Adipocyte (in vitro differentiated cells): Measurements from ENCODE around the gene NACAD.

Experiments used
- DNase-seq: peaks from one replicate; pipeline ENCODE4 v3.0.0-alpha.2; 2015; ENCODE audit warnings: low read depth
- H3K27me3 ChIP-seq: replicated peaks from 2 replicates; pipeline ENCODE4 v1.7.0; 2013; ENCODE audit warnings: mild to moderate bottlenecking, low read length, moderate library complexity; ENCODE audit not compliant: control insufficient read depth, insufficient read depth
- H3K36me3 ChIP-seq: 2 replicates; pipeline ENCODE4 v1.7.0; 2013; ENCODE audit warnings: low read length, mild to moderate bottlenecking, moderate library complexity; ENCODE audit not compliant: control insufficient read depth, insufficient read depth, severe bottlenecking
- H3K4me1 ChIP-seq: 2 replicates; pipeline ENCODE4 v1.7.0; 2013; ENCODE audit warnings: mild to moderate bottlenecking, low read length, moderate library complexity; ENCODE audit not compliant: control insufficient read depth, insufficient read depth
- H3K4me3 ChIP-seq: 2 replicates; pipeline ENCODE4 v1.7.0; 2013; ENCODE audit warnings: mild to moderate bottlenecking, low read length, moderate library complexity
- H3K9ac ChIP-seq: 2 replicates; pipeline ENCODE4 v1.7.0; 2013; ENCODE audit warnings: mild to moderate bottlenecking, low read length, moderate library complexity
- H3K9me3 ChIP-seq: 2 replicates; pipeline ENCODE4 v1.7.0; 2013; ENCODE audit warnings: mild to moderate bottlenecking, low read length, moderate library complexity; ENCODE audit not compliant: control insufficient read depth

NACAD gene

GRCh38 chr7:45055594-45056219, 33.1 kb downstream of the NACAD start:
- no peak for DNase-seq
- no peaks in the 10 kb centered on the region for H3K4me1 ChIP-seq
- H3K36me3 ChIP-seq = peaks cover 10% of the 10 kb centered on the region
- H3K4me3 ChIP-seq = no peak overlapping the region
- no peaks in the 10 kb centered on the region for H3K27me3 ChIP-seq
- H3K9ac ChIP-seq = no peak overlapping the region
- no peaks in the 10 kb centered on the region for H3K9me3 ChIP-seq

DNA sequence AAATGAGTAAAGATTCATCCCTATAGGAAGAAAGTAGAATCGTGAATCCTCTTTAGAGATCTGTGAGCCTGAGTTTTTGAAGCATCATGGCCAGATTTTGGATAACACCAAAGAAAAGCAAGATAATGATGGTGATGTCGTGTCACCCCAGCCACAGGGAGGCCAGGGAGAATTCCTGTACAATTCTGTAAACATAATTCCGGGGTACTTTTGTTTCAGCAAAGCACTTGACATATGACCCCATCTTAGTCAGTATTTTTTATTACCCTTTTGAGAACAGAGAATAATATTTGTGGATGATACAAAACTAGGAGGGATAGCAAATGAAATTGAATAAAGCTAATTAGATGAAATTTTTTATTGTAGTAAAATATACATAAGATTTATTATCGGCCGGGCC, 33.8 kb downstream of the NACAD start:
- Histone ChIP-seq H3K4me3 (no peak overlapping the region), H3K36me3 (peaks cover 10% of the 10 kb centered on the region), H3K4me1 (no peaks in the 10 kb centered on the region), H3K27me3 (no peaks in the 10 kb centered on the region), H3K9ac (no peak overlapping the region), H3K9me3 (no peaks in the 10 kb centered on the region)
- DNase-seq = no peak

- Histone ChIP-seq H3K36me3 (peaks cover 11% of the 10 kb centered on the region), H3K4me1 (no peaks in the 10 kb centered on the region), H3K9ac (no peak overlapping the region), H3K27me3 (no peaks in the 10 kb centered on the region), H3K9me3 (no peaks in the 10 kb centered on the region), H3K4me3 (no peak overlapping the region)
- no peak for DNase-seq
These were observed 34.3 kb downstream of the NACAD start for GRCh38 chr7:45054442-45054841.

GRCh38 chr7:45053941-45054340, 34.8 kb downstream of the NACAD start:
- no peaks in the 10 kb centered on the region for H3K4me1 ChIP-seq
- peaks cover 16% of the 10 kb centered on the region for H3K36me3 ChIP-seq
- H3K9me3 ChIP-seq = no peaks in the 10 kb centered on the region
- no peak overlapping the region for H3K4me3 ChIP-seq
- DNase-seq = no peak
- H3K27me3 ChIP-seq = no peaks in the 10 kb centered on the region
- no peak overlapping the region for H3K9ac ChIP-seq

DNA sequence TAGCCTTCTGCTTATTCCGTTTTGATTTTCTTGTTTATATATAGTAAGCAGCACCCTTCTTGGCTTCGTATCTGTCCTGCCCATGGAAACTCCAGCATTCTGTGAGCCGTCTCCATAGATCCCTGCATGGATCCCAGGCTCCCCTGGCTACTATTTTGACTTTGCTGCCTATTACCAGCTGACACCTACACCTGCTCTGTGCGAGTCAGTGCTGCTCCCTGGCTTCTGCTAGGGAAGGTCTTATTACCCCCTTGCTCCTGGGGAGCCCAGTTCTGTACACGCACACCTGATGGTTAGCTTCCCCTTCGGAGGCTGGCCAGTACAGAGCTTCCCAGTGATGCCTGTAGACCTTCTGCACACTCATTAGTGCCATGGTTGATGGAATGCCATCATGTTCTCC, 35.4 kb downstream of the NACAD start:
- no peak for DNase-seq
- H3K4me1 ChIP-seq = no peaks in the 10 kb centered on the region
- H3K4me3 ChIP-seq = no peak overlapping the region
- H3K9me3 ChIP-seq = no peaks in the 10 kb centered on the region
- H3K36me3 ChIP-seq = peaks cover 18% of the 10 kb centered on the region
- no peak overlapping the region for H3K9ac ChIP-seq
- no peaks in the 10 kb centered on the region for H3K27me3 ChIP-seq

DNA sequence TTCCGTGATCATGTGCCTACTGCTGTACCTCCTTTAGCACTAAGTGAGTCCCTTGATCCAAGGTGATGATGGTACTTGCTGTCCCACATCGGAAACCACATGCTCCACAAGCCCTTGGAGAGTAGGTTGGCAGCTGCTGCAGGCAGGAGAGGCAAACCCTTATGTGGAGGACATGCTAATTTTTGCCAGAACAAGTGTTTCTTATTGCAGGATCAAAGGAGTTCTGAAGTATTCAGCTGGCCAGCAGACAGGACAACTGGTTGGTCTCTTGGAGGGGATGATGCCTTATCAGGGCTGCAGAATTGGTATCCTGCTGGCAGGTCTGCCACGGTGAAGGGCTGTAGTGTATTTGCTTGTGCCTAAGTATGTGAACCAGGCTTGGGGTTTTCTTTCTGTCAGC, 36.8 kb downstream of the NACAD start:
- peaks cover 18% of the 10 kb centered on the region for H3K36me3 ChIP-seq
- no peak overlapping the region for H3K4me3 ChIP-seq
- H3K27me3 ChIP-seq = no peaks in the 10 kb centered on the region
- H3K4me1 ChIP-seq = no peaks in the 10 kb centered on the region
- no peak for DNase-seq
- H3K9me3 ChIP-seq = no peaks in the 10 kb centered on the region
- no peak overlapping the region for H3K9ac ChIP-seq

GRCh38 chr7:45050198-45050597, 38.6 kb downstream of the NACAD start:
- Histone ChIP-seq H3K4me3 (no peak overlapping the region), H3K9ac (no peak overlapping the region), H3K27me3 (no peaks in the 10 kb centered on the region), H3K4me1 (no peaks in the 10 kb centered on the region), H3K9me3 (no peaks in the 10 kb centered on the region), H3K36me3 (peaks cover 18% of the 10 kb centered on the region)
- DNase-seq = no peak

DNA sequence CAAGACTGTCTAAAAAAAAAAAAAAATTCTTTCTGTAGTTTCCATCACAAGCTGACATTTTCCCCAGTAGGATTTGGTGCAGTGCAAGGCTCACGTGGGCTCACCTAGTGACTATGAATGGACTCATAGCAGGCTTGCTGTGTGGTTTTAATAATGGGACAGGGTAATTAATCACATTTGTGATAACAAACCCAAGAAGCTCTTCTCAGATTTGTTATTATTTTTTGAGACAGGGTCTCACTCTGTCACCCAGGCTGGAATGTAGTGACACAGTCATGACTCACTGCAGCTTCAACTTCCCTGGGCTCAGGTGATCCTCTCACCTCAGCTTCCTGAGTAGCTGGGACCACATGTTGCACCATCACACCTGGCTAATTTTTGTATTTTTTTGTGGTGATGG, 40.0 kb downstream of the NACAD start:
- no peaks in the 10 kb centered on the region for H3K27me3 ChIP-seq
- H3K9me3 ChIP-seq = no peaks in the 10 kb centered on the region
- no peaks in the 10 kb centered on the region for H3K4me1 ChIP-seq
- H3K4me3 ChIP-seq = no peak overlapping the region
- H3K36me3 ChIP-seq = peaks cover 16% of the 10 kb centered on the region
- DNase-seq = no peak
- H3K9ac ChIP-seq = no peak overlapping the region

GRCh38 chr7:45044338-45044737, 44.4 kb downstream of the NACAD start:
- Histone ChIP-seq H3K4me3 (no peak overlapping the region), H3K9ac (no peak overlapping the region), H3K9me3 (no peaks in the 10 kb centered on the region), H3K27me3 (no peaks in the 10 kb centered on the region), H3K36me3 (peaks cover 28% of the 10 kb centered on the region), H3K4me1 (no peaks in the 10 kb centered on the region)
- DNase-seq = no peak

DNA sequence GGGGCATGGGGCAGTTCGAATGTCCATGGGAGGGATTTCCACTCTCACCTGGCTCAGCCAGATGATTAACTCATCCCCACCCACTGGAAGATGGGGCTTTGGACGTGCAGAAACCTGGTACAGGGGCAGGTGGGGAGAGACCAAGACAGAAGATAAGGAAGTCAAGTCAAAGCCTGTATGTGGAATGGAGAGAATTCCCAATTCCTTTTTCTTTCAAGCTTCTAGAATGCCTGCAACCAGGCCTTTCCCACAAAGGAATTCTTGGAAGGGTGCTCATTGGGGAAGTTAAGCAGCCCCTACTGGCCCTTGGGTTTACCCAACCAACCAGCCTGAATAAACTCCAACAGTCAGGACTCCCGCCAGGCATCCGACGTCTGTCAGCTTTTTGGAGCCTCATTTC, 49.7 kb downstream of the NACAD start:
- Histone ChIP-seq H3K9me3 (no peaks in the 10 kb centered on the region), H3K4me3 (no peak overlapping the region), H3K4me1 (peaks cover 2% of the 10 kb centered on the region), H3K36me3 (peaks cover 36% of the 10 kb centered on the region), H3K9ac (no peak overlapping the region), H3K27me3 (no peaks in the 10 kb centered on the region)
- DNase-seq = no peak

DNA sequence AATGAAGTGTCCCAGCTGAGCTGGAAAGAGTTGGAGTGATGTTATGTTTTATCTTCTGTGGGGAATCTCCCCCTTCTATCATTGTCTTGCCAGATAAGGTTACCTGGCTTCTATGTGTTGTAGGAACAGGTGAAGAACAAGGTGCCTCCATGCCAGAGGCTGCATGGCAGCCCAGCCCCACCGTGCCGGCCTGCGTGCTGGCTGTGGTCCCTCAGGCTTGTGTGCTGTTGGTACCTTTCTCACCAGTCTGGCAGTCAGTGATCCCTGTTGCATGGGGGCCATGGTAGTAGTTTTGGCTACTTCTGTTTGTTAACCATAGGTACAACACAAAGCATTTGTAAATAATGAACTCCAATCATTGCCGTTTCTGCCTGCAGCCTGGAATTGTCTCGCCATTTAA, 50.9 kb downstream of the NACAD start:
- Histone ChIP-seq H3K36me3 (peaks cover 36% of the 10 kb centered on the region), H3K4me1 (peaks cover 14% of the 10 kb centered on the region), H3K4me3 (no peak overlapping the region), H3K27me3 (no peaks in the 10 kb centered on the region), H3K9ac (no peak overlapping the region), H3K9me3 (no peaks in the 10 kb centered on the region)
- no peak for DNase-seq

DNA sequence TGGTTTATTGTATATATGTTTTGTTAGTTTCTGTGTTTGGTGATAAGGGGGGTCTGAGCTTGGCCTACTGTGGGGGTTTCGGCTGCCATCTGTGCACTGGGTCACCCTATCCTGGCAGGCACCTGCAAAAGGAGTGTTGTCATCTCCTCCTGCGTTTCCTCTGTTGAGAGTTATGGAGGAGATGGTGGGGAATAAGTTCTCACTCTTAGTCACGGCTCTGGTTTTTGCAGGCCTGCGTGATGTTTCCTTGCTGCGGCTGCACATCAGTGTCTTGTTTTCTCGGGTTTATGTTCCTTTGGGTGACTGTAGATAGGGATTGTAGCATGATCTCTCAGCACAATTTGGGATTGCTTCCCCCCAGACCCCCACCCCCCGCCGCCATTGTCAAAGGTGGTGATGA, 52.0 kb downstream of the NACAD start:
- Histone ChIP-seq H3K4me3 (no peak overlapping the region), H3K9me3 (no peaks in the 10 kb centered on the region), H3K9ac (no peak overlapping the region), H3K4me1 (peaks cover 14% of the 10 kb centered on the region), H3K27me3 (no peaks in the 10 kb centered on the region), H3K36me3 (peaks cover 30% of the 10 kb centered on the region)
- no peak for DNase-seq
